Forelimb muscle (tissue), 1 donor: ENCODE data around the gene CHN1. TPM values are rescaled to one million over a fixed set of nuclear protein-coding genes. Genes with fewer than 3 reads are reported as not detected.

ENCODE experiments used
- DNase-seq: peaks from one replicate; pipeline ENCODE4 v3.0.0-alpha.2; 2013; ENCODE audit warnings: low read depth
- polyA plus RNA-seq: library from polyadenylated mRNA; unstranded; fragments of 120-200 nt; gene quantifications from one replicate; pipeline ENCODE4 v1.2.1, GENCODE V29; 2013; ENCODE audit not compliant: insufficient read length

The CHN1 gene, protein sequence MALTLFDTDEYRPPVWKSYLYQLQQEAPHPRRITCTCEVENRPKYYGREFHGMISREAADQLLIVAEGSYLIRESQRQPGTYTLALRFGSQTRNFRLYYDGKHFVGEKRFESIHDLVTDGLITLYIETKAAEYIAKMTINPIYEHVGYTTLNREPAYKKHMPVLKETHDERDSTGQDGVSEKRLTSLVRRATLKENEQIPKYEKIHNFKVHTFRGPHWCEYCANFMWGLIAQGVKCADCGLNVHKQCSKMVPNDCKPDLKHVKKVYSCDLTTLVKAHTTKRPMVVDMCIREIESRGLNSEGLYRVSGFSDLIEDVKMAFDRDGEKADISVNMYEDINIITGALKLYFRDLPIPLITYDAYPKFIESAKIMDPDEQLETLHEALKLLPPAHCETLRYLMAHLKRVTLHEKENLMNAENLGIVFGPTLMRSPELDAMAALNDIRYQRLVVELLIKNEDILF
- 12.1 TPM for polyA plus RNA-seq

DNA sequence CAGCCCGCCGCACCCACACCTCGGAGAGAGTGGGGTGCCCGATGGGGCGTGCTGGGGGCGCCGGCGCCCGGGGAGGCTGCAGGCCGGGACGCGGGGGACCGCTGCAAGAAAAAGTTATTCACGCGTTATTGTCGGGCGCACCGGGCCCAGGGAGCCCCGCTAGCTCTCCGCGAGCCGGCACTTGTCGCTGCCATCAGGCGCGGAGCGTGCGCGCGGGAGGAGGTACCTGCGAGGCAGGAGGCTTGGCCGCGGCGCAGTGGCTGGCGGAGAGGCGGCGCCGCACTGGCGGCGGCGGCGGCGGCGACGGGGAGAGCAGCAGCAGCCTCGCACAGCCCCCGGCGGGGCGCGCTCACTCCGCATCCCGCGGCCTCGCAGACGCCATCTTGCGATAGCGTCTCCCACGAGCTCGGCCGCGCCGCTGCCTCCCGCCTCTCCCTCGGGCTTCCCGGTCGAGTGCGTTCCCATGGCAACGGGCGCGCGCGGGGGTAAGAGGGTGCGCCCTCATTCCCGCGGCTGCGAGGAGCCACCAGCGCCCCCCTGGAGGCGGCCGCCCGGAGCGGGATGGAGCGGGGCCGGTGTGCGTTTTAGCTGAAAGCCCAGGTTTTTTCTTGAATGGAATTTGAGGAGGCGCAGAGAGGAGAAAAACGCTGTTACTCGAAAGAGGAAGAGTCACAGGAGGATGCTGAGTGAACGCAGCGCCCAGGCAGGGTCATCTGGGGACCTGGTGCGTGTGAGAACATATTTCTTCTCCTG lies at the start of gene CHN1:
Gene CHN1, minus strand, starts transcription at position 402 of the 753 bp plus-strand sequence. CDS start 469 bp downstream, outside the sequence.
- DNase-seq, result no peak

DNA sequence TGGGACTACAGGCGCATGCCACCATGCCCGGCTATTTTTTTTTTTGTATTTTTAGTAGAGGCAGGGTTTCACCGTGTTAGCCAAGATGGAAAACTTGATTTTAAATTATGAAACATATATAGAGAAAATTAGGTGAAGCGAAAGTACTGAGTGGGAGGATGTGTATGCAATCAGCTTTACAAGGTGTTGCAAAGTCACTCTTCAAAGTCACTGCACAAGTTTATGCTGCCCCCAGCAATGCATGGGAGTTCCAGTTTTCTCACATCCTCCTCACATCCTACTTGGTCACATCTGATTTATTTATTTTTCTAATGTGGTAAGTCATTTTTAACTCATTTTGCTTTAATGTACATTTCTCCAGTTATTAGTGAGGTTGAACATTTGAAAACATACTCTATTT lies 49.2 kb upstream of the CHN1 start:
- DNase-seq, result no peak

DNA sequence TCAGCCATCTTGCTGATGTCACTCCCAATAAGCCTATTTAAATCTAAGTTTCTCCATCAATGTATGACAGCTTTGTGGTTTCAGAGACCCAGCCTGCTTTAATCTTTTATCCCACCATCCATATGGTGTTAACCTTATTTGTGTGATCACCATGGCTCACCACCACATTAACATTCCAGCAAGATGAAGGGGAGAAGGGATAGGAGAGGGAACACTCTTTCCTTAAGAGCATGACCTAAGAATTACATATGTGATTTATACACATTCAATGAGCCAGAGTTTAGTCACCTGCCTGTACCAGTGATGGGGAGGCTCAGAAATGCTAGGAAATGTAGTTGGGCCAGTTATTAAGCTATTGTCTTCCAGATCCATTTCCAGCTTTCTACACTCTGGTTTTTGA lies 44.5 kb upstream of the CHN1 start:
- no peak for DNase-seq

DNA sequence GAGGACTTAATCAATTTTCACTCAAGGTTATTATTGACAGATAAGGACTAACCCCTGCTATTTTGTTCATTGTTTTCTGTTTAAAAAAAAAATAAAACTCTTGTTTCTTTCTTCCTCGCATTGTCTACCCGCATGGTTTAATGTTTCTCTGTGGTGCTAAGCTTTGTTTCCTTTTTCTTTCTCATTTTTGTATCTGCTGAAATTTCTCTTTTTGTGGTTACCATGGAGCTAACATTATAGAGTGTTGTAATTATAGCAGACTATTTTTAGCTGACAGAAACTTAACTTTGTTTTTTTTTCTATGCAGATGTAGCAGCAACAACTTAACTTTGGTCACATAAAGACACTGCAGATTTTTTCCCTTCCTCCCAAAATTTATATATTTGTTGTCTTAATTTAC lies 43.1 kb upstream of the CHN1 start:
- DNase-seq, result no peak

DNA sequence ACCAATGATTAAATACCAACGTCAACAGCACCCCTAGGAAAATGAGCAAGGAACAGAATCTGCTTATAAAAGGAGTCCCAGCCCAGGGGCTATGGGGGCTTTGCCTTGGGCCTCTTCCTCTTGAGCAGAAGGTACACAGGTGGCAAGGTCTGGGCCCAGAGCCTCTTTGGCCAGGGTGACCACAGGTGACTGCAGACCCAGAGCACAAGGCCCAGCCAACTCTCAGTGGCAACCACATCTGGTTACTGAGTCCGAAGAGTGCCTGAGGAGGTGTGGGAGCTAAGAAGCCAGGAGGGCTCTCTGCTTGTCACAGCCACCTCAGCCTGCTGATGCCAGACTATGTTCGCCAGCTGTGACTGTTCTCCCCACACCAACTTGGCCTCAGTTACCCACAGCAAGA lies 34.3 kb upstream of the CHN1 start:
- no peak for DNase-seq

DNA sequence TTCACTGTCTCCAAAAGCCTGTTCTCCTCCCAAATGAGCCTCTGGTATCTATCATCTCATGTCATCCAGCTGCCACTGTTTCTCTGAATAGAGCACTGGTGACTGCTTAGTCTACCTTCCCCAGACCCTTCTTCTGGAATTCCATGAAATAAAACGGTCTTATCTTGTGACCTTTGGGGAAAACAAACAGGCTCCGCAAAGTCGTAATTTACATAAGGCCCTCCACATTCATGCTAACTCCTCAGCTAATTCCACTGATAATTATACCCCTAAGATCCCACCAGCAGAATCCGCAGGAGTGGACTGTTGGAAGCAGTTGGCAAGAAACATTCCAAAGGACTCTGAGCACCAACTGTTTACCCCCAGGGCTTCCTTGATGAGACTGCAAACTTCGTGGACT lies 33.9 kb upstream of the CHN1 start:
- DNase-seq, result no peak

DNA sequence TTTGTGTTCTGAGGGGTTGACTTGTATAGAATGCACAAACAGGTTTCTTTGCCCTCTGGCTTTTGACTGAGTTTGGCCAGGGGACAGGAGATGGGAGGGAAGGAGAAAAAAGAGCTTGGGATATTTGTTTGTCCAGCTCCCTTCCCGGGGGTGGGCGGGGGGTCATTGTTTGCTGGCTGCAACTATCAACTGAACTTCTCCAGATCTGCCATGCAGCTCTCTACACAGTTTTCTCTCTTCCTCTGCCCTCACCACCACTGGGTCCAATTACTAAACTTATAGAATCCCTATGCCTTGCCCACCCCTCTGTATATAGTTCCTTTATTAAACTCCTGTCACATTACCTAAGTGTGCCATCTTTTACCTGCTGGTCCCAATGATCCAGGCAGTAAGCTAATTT lies 32.8 kb upstream of the CHN1 start:
- no peak for DNase-seq

DNA sequence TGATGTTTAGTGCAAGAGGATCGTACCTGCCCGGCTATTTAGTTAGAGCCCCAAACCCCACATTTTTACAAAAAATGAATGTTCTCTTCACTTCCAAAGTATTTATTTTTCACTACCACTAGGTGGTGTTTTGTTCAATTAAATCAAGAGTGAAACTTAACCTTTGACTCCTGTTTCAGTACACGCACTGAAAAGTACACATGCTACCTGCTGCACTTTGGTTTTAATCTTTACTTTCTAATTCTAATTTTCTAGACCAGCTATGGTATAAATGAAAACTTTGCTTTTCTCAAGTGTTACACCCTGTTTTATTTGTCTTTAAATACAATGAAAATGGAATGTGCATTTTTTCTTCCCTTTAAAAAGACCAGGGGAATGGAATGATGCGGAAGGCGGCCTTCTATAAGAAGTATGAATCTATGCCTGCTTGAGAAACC lies 31.4 kb upstream of the CHN1 start:
- no peak for DNase-seq

DNA sequence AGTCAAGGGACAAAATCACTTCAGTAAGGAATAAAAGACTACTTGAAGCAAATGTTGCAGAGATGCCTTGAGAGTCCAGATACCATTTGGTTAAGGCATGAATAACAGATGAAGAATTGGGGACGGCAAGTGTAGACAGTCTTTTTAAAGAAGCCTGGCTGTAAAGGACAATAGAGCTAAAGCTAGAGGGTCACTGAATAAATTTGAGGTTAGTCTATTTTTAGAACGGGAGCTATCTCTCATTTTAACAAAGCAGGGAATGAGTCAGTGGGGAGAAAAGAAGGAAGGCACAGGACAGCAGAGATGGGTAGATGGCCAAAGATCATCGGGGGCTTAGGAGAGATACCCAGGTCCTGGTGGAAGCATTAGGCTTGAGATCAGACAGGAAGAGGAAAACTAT lies 30.6 kb upstream of the CHN1 start:
- no peak for DNase-seq

DNA sequence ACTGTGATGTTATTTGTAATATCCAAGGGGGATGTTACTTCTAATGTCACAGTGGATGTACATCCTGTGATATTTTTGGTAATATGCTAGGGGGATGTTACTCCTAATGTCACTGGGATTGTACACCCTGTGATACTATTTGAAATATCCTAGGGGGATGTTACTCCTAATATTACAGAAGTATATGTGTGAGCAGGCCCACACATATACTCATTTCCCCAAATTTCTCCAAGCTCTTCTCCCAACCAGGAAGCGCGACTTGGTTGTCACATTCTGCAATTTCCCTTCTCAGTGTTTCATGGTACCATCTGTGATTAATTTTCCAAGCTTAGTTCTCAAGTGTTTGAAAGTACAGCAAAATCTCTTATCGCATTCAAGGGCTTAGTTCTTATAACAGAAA lies 29.5 kb upstream of the CHN1 start:
- no peak for DNase-seq

DNA sequence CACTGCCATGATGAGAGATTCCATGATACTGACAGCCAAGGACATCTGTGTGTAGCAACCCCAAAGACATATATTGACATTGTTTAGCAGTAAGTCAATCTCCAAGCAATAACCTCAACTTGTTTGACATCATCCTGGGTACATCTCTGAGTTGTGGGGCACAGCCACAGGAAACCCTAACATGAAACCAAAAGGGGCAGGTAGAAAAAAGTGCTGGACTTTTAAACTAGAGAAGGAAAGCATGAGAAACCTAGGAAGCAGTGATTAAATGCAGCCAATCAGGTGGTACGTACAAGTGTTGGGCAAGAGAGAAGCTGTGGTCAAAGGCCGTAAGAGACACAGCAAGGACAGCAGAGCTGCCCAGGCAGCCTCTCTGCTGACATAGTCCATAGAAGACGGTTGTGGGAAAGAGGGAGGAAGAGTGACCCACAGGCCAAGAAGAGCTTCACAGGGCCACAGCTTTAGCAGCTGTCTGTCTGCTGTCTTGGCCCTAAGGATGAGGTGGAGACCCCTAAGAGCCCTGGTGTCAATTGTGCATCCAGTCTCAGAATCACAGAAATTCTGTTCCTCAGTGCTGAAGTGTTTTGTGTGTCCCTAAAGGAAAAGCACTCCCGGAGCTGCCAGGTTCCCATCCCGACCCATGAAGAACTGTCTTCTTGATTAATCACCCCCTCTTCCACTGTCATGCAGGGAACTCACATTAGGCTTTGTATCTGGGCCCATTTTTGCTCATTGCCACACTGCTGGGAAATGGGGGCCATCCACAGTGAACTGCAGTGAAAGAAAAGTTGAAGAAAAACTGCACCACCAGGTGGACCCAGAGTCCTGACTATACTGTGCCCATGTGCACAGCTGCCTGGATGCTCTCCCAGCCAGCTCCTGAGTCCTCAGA lies 25.4 kb upstream of the CHN1 start:
- DNase-seq, result no peak

DNA sequence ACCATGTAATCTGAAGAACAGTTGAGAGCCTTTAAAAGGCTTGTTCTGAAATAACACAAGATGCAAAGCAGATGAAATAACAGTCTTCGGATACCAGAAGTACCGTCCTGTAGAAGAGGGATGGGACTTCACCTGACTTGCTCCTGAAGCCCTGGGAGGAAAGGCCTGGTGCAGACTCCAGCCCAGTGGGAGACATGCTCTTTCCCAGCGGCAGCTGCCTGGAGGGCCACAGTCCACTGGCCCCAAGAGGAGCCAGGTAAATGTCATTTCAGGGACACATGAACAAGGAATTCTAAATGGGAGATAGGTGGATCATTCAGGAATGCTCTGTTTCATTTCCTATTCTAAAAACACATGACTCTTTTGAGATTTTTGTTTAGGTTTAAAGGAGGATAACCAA lies 22.6 kb upstream of the CHN1 start:
- no peak for DNase-seq

DNA sequence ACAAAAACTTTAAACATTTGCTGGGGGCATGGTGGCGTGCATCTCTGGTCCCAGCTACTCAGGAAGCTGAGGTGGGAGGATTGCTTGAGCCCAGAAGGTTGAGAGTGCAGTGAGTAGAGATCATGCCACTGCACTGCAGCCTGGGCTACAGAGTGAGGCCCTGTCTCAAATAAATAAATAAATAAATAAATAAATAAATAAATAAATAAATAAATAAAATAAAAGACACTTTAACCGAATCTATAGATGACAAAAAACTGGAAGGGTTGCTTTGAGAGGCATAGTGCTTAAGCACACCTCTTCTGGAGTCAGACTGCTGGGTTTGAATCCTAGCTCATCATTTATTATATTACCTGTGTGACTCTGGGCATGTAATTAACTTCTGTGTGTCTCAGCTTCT lies 21.2 kb upstream of the CHN1 start:
- DNase-seq, result no peak

DNA sequence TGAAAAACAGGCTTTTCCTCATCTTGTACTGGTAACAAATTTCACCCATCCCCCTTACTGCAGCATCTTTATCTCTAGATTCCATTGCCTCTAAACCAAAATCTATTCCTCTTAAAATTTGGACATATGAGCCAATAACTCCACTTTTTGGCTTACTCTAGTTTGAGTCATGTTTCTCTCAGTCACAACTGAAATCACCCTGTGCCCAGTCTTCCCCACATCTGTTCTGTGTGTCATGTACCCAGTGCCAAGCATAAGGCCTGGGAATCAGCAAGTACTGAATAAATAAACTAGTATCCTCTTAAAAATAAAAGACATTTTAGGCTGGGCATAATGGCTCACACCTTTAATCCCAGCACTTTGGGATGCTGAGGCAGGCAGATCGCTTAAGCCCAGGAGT lies 20.8 kb upstream of the CHN1 start:
- no peak for DNase-seq

DNA sequence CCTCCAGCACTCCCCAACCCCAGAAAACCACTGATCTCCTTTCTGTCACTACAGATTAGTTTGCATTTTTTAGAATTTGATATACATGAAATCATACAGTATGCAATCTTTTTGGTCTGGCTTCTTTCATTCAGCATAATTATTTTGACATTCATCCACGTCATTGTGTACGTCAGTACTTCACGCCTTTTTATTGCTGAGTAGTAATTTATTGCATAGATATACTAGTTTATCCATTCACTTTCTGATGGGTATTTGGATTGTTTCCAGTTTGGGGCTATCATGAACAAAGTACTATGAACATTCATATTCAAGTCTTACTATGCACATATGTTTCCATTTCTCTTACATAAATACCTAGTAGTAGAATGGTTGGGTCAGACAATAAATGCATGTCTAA lies 20.1 kb upstream of the CHN1 start:
- DNase-seq, result no peak

DNA sequence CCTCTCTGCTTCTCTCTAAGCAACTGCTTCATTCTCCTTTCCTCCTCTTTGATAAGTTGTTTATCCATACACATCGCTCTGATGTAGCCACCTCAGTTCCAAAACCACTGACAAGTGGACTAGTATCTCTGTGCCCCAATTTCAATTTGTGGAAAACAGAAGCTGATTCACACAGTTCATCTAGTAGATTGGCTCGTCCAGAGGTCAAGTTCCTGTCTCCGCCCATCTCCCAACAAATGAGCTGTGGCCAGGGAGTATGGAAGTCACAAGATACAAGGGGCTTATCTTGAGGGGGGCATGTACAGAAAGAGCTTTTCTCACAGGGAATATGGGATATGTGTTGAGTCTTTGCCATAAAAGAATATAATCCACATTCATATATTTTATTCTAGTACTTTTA lies 17.7 kb upstream of the CHN1 start:
- no peak for DNase-seq

DNA sequence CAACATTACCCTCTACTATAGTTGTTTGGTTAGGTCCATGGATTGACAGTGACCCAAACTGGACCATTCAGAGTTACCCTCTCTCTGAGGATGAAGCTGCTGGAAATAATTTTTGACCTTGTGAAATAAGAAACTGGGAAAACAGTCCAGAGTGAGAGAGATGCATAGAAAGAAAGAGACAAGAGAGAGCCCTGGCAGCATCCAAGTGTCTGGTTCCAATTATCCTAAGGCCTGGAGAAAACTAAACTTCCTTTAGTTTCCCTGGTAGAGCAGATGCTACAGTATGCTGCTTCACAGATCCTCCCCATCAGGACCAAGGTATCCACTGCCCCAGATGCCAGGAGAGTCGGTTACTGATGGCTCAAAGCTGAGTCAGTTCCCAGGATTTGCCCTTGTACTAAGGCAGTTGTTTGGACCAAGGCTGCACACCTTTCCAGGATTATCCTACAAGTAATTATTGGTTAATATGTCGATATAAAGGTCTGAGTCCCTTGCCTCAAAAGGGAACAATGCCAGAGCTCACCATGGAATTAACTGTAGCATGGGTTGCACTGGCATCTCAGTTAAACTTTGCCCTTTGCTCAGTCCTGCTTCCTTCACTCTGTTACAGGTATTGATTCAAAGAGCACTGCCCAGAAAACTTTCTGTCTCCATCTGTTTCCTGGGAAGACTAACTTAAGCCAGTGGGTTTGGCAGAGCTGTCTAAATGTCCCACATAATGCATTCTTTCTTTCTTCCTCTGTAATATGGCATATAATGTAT lies 14.6 kb upstream of the CHN1 start:
- DNase-seq, result no peak

DNA sequence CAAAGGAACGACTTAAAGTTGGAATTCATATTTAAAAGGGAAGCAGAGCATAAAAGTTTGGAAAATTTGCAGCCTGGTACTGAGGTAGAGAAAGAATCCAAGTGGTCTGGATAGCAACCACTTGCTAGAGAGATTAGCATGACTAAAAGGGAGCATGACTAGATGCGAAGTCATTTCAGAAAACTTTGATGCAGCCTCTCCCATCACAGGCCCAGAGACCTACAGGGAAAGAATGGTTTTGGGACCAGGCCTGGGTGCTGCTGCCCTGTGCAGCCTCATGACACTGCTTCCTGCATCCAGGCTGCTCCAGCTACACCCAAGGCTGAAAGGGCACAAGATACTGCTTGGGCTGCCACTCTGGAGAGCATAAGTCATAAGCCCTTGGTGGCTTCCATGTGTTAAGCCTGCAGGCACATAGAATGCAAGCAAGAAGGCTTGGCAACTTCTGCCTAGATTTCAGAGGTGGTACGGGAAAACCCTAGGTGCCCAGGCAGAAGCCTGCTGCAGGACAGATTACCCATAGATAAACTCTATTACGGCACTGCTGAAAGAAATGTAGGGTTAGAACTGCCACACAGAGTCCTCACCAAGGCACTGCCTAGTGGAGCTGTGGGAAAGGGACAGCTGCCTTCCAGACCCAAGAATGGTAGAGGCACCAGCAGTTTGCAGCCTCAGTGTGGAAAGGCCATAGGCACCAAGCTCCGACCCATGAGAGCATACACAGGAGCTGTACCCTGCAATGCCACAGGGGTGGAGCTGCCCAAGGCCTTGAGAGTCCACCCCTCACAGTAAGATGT lies 12.6 kb upstream of the CHN1 start:
- no peak for DNase-seq

DNA sequence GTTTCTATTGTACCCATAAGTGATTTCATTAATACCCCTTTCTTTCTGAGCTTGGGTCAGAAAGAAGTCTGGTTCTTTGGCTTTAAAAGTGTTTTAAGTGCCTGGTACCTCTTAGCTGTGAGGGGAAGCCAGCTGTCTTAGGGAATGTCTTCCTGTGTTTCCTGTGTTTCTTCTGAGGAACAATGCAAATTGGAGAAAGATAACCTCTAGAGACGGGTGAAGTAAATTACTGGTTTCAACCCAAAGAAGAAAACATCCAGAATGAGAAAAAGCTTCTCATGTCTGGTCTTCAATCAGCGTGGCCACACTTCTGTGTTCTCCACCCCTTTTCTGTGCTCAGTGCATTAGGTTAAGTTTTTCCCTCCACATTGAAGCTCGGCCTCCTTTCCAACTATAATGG lies 10.2 kb upstream of the CHN1 start:
- DNase-seq, result no peak

DNA sequence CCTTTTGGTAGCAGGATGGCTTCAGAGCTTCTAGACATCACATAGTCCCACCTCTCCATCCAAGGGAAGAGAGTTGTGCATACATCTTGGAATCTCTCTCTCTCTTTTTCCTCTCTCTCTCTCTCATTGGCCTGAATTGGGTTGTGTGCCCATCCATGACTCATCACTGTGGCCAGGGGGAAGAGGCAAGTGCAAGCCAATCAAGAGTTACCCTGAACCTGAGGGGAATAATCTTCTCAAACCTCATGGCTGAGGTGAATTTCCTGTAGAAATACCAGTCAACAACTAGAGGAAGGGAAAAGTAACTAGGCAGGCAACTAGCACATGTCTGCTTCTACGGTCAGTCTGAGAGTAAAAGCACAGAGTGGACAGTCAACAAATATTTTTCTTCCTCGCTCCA lies 7.3 kb upstream of the CHN1 start:
- no peak for DNase-seq

DNA sequence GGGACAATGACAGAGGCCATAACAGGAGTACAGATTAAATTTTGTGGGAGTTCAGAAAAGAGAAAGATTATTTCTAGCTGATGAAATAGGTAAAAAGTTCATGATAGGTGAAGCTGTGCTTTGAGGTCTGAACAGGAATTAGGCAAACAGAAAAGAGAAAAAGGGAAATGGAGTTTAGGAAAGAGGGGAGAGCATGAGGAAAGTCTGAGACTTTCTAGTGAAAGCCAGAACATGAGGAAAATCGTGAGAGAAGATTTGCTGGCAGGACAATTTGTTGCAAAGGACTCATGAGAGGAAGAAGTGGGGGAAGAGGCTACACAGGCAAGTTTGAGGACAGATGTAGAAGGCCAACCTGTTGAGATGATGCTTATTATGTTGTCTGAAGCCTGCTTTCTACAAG lies 6.3 kb upstream of the CHN1 start:
- DNase-seq, result no peak
